ENCODE measurements around the gene ATP9A.
"Not testable (repeated sequence)": the region's sequence is repeated elsewhere in the genome, so short reads cannot be mapped to it uniquely, and the experiment has no call there.

ATP9A gene

GRCh38 chr20:51727872-51728271 is 40.3 kb downstream of the ATP9A start:
- TF ChIP-seq CTCF (IDR thresholded peaks at IDR 0.05; ENCODE audit: control insufficient read depth, extremely low read depth, insufficient read depth): no peak
- H3K4me3 ChIP-seq (ENCODE audit: low read depth, low read length): no peak overlapping the region
- DNase-seq (ENCODE audit: low read depth): no peak

- no peak overlapping the region for H3K4me3 ChIP-seq (ENCODE audit: low read depth, low read length)
- no peak for DNase-seq (ENCODE audit: low read depth)
- no peak for TF ChIP-seq CTCF (IDR thresholded peaks at IDR 0.05; ENCODE audit: control insufficient read depth, extremely low read depth, insufficient read depth)
Measured at GRCh38 chr20:51725584-51726176, 42.5 kb downstream of the ATP9A start.

- H3K4me3 ChIP-seq (ENCODE audit: low read depth, low read length); DNase-seq (ENCODE audit: low read depth): not testable (repeated sequence)
Measured at GRCh38 chr20:51723026-51723425, 45.2 kb downstream of the ATP9A start.

GRCh38 chr20:51722246-51722645 is 45.9 kb downstream of the ATP9A start:
- DNase-seq (ENCODE audit: low read depth): not testable (repeated sequence)

GRCh38 chr20:51720854-51721253 is 47.3 kb downstream of the ATP9A start:
- DNase-seq (ENCODE audit: low read depth): no peak
- H3K4me3 ChIP-seq (ENCODE audit: low read depth, low read length): no peak overlapping the region
- TF ChIP-seq CTCF (IDR thresholded peaks at IDR 0.05; ENCODE audit: control insufficient read depth, extremely low read depth, insufficient read depth): no peak

More at GRCh38 chr20:51722246-51722645, 45.9 kb downstream of the ATP9A start:
- H3K4me3 ChIP-seq (ENCODE audit: low read depth, low read length): not testable (repeated sequence)

- TF ChIP-seq CTCF (IDR thresholded peaks at IDR 0.05; ENCODE audit: control insufficient read depth, extremely low read depth, insufficient read depth): no peak
- no peak overlapping the region for H3K4me3 ChIP-seq (ENCODE audit: low read depth, low read length)
- DNase-seq (ENCODE audit: low read depth): no peak
Measured at GRCh38 chr20:51720384-51720783, 47.8 kb downstream of the ATP9A start.

GRCh38 chr20:51715856-51716185 is 52.4 kb downstream of the ATP9A start:
- no peak overlapping the region for H3K4me3 ChIP-seq (ENCODE audit: low read depth, low read length)
- TF ChIP-seq CTCF (IDR thresholded peaks at IDR 0.05; ENCODE audit: control insufficient read depth, extremely low read depth, insufficient read depth): no peak
- no peak for DNase-seq (ENCODE audit: low read depth)

- no peak for TF ChIP-seq CTCF (IDR thresholded peaks at IDR 0.05; ENCODE audit: control insufficient read depth, extremely low read depth, insufficient read depth)
- no peak overlapping the region for H3K4me3 ChIP-seq (ENCODE audit: low read depth, low read length)
- no peak for DNase-seq (ENCODE audit: low read depth)
Measured at GRCh38 chr20:51715163-51715855, 52.9 kb downstream of the ATP9A start.

Measured in LNCaP clone FGC (cell line).